Fibroblast of skin of right biceps (primary cell): ENCODE data around the gene JADE2.

Experiments used
- DNase-seq: peaks from one replicate; pipeline ENCODE4 v3.0.0-alpha.2; 2013

Gene JADE2

DNA sequence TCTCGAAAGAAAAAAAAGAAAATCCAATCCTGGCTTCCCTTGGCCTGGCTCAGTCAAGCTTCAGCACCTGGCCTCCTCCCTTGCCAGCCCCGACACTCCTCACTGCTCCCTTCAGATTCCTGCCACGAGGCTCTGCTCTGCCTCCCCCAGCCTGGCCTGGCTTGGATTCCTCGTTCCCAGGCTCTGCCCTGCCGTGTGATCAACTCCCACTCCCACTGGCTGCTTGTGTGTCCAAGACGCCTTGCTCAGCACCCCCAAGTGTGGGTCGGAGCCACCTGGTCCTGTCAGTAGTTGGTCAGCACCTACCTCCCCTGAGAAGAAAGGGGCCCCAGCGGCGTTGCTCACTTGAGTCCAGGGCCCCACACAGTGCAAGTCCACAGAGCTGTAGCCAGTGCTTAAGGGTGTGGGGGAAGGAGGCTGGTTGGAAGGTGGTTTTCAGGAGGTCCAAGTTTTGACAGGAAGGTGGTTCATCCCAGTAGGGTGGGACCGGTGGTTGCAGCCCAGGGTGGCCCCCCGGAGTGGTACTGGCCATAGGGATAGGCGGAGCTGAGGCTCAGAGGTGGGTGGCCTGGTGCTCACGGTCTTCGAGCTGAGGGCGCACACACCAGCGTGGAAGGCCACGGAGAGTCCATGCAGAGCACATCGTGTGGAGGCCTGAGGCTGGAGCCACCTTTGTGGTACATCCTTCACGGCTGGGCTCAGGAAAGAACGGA lies 46.4 kb downstream of the JADE2 start:
- DNase-seq = no peak

DNA sequence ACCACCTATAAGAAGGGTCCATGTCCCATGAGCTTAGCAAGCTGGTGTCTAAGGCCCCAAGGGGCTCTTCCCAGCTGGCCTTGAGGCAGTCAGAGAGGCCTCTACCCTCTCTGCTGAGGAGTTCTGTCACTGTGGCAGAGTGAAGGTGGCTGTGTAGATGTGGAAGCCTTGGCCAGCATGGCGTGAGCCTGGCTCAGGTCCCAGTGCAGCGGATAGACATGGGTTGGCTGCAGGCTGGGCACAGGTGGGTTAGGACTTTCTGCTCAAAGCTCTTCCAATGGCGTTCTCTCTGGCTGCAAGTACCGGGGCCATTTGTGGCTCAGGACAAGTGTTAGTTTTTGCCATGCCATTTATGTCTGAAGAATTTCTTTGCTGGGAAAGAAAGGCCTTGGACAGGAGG lies 47.3 kb downstream of the JADE2 start:
- DNase-seq = no peak

DNA sequence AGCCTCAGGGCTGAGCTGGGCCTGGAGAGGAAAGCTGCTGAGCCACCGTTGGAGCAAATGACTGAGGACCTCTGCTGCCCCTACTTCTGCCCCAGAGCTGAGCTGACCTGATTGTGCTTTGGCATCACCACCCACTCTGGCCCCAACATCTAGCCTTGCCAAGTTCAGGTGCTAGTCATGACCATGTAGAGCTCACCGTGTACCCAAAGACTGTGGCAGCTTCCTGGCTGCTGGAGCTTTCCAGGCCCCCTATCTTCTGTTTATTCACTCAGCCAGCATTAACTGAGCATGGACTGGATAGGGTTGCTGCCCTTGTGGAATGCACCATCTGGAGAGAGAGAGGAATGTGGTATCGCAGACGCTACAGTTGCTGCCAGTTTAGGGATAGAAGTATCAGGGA lies 49.1 kb downstream of the JADE2 start:
- DNase-seq = no peak

DNA sequence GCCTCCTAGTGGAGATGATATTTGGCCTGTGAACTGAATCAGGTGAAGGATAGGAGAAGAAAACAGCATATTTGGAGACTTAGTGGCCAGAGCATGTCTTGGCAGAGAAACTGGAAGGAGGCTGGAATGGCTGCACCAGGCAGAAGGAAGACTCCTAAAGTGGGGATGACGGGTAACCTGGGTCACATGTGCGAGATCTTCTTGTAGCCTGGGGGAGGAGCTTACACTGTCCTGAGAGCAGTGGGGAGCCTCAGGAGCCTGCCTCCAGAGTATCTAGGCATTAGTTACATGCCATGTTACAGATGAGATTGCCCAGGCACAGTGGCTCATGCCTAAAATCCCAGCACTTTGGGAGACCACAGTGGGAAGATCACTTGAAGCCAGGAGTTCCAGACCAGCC lies 49.8 kb downstream of the JADE2 start:
- no peak for DNase-seq

DNA sequence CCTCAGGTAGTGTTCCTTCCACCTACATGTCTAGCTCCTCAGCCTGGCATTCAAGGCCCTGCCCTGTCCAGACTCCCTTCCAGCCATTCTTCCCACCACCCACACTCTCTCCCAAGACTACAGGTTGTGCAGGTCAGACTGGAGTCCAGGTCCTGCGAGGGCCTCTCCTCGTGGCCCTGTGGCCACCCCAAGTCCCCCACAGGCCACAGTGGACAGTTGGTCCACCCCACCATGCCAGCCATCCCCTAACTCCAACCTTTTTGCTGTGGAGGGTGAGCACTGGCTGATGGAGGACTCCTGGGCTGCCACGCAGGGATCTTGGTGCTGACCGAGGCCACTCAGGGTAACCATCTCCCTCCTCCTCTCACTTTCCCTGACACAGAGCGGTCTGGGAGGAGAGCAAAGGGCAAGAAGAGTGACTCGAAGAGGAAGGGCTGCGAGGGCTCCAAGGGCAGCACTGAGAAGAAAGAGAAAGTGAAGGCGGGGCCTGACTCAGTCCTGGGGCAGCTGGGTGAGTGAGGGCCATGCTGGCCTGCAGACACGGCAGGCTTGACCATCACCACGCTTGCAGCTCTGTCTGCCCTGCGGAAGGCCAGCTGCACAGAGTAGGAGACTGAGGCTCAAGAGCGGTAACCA lies 51.0 kb downstream of the JADE2 start:
- DNase-seq = no peak

DNA sequence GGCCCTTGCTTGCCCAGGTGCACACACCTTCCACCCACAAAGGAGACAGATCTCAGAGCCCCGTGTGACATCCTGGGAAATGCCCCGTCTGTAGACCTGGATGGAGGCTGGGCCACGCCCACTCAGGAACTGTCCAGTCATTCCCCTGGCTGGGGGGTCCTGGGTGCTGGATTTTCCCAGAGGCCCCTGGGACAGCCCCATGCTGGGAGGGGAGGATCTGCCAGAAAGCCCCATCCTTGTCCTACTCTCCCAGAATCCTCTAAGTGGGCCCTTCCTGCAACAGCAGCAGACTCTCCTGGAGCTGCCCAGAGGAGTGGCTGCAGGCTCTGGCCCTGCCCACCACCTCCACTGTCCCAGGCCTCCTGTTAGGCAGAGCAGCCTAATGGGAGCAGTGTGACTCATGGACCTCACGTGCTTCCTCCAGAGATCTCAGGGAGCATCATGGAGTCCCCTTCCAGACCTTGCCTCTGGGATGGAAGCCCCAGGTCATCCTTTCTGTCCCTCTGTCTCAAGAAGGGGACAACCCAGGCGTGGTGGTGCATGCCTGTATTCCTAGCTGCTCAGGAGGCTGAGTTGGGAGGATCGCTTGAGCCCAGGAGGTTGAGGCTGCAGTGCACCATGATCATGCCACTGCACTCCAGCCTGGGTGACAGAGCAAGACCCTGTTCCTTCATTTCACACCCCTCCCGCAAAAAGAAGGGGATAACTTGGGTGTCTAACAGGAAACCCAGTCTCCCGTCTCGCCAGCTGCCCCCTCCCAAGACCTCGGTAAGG lies 51.7 kb downstream of the JADE2 start:
- DNase-seq = peak; percentile 65

DNA sequence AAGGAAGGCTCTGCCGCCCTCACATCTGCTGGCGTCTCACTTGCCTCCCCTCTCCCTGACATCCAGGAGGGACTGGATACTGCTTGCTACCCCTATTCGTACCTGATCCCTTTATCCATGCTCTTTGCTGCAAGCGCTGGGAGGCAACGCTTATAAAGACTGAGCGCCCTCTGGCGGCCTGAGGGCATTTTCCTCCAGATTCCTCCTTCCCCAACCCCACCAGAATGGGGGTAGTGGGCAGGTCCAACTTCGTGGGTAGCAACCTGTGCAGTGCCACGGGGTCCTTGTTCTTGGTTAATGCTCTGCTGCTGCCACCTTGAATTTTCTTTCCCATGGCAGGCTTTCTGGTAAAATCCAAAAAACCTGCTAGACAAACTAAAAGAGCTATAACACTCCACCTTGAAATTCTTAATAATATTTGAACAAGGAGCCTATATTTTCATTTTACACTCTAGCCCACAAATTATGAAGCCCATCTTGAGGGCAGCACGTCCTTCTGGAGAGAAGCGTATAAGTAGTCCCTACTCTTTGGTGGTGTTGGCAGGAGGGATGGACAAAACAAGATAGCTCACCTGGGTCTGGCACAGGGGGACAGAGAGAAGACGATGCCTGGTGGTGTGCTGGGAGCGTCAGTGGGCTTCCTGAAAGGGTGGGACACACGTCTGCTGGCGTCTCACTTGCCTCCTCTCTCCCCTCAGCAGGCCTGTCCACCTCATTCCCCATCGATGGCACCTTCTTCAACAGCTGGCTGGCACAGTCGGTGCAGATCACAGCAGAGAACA lies 52.5 kb downstream of the JADE2 start:
- DNase-seq = peak; percentile 75

DNA sequence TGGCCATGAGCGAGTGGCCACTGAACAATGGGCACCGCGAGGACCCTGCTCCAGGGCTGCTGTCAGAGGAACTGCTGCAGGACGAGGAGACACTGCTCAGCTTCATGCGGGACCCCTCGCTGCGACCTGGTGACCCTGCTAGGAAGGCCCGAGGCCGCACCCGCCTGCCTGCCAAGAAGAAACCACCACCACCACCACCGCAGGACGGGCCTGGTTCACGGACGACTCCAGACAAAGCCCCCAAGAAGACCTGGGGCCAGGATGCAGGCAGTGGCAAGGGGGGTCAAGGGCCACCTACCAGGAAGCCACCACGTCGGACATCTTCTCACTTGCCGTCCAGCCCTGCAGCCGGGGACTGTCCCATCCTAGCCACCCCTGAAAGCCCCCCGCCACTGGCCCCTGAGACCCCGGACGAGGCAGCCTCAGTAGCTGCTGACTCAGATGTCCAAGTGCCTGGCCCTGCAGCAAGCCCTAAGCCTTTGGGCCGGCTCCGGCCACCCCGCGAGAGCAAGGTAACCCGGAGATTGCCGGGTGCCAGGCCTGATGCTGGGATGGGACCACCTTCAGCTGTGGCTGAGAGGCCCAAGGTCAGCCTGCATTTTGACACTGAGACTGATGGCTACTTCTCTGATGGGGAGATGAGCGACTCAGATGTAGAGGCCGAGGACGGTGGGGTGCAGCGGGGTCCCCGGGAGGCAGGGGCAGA lies 53.3 kb downstream of the JADE2 start:
- DNase-seq = no peak

DNA sequence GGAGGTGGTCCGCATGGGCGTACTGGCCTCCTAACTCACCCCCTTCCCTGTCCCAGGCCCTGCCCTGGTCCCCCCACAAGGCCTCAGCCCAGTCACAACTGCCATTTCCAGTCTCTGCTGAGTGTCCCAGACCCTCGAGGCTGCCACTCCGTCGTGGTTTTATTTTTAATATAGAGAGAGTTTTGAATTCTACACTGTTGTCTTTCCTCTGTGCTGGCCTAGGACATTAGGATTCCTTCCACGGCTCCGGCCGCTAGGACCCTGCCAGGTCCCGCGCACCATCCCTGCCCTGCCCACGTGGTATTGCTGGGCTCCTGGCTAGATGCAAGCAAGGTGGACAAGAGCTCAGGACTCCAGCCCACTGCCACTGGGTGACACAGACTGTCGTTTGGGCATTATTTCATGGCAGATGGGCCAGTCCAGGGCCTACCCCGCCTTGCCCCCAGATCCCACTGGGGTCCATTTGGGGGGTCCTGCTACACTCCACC lies 53.9 kb downstream of the JADE2 start:
- DNase-seq = no peak

DNA sequence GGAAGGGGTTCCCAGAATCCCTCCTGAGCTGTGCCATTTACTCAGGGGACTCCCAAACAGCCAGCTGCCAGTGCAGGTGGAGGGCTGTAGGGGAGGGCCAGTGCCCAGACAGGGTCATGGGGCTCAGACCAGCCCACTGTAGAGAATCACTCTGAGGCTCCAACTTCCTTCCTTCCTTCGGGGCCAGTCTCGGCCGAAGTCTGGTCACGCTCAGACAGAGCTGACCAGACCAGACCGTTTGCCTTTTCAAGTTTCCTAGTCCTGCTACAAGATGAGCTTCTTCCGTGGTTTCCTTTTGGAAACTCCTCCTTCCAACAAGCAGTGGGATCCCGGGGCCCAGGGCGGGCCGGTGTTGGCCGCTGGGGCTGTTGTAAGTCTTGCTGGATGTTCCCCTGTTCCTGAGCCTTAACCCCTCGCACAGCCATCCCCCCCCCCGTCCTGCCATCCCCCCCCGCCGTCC lies 54.6 kb downstream of the JADE2 start:
- no peak for DNase-seq

DNA sequence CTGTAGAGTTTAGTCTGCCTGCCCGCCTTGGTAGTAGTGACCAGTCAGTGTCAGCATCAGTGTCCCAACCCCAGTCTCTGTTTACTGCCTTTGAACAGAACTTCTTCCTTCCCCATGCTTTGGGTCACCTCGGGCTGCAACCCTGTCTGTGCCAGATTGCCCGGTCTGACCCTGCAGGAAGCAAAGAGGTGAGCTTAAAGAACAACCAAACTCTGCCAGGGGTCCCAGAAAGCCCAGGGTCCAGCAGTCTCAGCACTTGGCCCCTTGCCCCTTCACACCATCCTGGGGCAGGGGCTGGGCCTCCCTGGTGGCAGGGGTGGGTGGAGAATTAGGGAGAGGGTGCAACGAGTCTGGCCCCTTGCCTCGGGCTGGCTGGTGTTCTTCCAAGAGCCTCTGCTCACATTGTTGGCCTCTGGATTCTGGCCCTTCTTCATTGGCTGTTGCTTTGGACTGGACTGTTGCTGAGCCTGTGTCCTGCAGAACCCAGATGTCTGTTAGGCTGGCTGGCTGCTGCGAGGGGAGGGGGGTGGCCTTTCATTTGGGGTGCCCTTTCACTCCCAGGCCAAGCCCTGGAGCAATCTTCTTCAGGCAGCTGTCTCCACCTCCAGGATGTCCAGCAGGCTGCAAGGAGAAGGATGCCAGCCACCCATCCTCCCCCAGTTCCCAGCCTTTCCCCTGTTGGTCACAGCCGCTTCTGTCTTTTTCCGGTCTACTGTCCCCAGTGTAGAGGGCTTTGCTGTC lies 55.9 kb downstream of the JADE2 start:
- DNase-seq = no peak

DNA sequence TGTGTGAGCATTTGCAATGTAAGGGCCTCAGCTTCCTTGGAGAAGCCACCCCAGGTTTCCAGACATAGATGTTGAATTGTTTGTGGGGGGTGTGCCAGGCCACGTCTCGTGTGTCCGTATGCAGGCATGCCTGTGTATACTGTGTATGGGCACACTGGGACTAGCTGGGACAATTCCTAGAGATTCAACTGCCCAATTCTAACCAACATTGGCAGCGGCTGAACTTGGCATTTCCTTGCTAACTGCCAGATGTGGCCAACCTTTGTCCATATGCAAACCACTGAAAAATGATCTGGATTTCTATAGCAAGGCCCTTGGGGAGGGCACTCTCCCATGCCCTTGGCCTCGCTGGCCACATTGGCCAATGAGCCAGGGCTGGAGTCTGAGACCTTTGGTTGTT lies 56.8 kb downstream of the JADE2 start:
- DNase-seq = no peak

DNA sequence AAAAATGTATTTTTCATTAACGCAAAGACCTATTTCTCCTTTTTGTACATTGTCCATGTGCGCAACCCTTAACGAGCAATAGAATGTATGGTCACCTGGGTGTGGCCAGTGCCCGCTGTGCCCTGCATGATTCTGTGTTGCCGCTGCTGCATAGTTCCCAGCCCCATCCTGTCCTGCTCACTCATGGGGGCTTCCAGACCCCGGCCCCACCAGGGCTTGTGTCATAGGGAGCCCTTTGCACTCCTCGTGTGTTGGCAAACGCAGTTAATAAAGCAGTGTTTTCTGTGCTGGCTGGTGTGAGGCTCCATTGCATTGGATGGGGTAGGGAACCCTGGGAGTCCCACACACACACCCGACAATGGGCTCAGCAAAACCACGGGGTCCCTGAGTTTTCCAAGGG lies 57.5 kb downstream of the JADE2 start:
- DNase-seq = no peak

DNA sequence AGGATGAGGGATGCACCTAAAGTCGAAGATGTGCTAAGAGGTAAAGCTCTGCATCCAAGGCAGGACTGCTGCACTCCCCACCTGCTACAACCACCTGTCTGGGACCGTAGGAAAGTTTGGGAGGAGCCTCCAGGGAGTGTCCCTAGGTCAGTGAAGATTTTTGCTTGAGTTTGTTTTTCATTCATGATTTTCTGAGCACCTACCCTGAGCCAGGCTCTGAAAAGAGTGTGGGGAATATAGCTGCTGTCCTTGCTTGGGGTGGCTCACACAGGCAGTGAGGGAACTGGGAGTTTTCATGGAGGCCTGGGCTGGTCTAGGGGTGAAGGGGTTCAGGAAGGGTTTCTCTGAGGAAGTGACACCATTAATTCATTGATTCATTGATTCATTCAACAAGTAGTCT lies 58.3 kb downstream of the JADE2 start:
- no peak for DNase-seq

DNA sequence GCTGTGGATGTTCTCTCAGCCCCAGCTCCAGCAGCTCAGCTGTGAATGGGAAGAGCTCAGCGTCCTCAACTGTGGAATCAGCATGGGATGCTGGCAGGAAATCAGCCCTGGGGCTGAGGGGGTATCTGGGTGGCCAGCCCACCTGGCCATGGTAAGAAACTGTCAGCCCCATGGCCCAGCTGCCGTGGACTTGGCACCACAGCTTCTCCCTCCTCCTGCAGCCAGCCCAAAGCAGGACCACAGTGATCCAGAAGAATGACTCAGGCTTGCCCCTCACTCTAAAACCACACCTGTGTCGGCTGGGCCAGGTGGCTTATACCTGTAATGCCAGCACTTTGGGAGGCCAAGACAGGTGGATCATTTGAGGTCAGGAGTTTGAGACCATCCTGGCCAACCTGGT lies 59.2 kb downstream of the JADE2 start:
- no peak for DNase-seq

DNA sequence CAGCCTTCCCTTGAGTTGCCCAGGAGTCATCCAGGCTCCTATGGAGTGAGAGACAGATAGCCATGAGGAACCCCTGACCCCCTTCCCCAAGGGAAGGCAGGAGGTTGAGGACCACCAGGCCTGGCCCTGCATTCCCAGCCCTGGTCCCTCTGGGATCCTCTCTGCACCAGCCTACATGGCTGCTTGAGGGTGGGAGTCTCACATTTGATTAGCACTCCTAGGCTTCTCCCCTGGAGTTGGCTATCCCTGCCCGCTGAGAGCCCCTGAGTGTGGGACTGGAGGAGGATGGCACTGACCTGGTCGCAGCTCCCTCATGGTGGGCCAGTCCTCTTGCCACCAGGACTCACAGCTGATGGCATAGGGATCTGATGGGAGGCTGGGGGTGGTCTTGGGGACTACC lies 60.5 kb downstream of the JADE2 start:
- no peak for DNase-seq

DNA sequence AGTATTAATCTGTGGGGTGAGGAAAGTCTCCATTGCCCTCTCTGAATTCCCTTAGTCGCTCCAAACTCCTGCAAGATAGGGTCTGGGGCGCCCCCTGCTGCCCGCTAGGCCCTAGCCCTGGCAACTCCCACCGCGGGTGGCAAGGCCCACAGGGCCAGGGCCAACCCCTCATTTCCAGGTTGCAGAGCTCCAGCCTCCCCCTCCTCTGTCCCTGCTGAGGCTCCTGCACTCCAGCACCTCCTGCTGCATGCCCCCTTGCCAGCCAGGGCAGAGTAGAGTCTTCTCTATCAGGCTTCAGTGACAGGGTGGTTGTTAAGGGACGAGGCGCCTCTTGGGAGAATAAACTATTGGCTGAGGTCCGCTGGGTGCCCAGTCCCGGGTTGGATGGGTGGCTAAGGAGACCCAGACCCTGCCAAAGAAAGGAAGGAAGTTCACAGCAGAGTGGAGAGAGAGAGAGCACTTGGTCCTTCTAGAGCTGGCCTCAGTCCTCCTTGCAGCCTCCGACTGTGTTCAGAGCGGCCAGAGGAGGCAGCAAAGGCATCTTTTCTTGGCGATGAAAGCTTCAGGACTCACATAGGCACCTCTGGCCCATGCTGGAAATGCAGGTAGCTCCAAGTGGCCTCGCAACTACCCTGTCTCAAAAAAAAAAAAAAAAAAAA lies 61.5 kb downstream of the JADE2 start:
- peak; percentile 64 for DNase-seq

DNA sequence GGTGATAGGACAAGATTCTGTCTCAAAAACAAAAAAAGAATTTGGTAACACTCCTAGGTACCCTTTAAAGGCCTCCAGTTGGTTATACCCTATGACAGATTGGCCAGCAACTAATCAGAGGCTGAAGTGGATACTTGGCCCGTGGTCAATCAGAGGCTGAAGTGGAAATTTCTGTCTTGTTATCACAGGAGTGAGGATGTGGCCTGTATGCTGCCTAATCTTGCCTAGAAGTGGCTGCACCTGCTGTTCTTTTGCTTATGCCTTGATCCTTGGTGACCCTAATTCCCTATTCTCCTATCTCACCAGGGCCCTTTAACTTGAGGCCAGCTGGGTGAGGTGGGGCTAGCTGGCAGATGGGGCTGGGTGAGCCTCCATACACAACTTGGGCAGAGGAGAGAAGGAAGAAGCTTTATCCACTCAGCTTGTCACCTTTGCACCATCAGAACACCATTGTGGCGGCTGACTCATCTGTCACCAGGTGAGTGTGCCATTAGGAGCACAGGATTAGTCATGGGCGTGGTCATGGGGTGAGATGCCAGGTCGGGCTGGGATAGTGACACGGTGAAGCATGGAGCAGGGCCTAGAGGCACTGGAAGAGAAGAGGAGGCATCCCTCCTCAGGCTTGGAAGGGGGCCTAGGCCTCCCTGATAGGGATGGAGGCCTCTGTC lies 65.7 kb downstream of the JADE2 start:
- no peak for DNase-seq

DNA sequence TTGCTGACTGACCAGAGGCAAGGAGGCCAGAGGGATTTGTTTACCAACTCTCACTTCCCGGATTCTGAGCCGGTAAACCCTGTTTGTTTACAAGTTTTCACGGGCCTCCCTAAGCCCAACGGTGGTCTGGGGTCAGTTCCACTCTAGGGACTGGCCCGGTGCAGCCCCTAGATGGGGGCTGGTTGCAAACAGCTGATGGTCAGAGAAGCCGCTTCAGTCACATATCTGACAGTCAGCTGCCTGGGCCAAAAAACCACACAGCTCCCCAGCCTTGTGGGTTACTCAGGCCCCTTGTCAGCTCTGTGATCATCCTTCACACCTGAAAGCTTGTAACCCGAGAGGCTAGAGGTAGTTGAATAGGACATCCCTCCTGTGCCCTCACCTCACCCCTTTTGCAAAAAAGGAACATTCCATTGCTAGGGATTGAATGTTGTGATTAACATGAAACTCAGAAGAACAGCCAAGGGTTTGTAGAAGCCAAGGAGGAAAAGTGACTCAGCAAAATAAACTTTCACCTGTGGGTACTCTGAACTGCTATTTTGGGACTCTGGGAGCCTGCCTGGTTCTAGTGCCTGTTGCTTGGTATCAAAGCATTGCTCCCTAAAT lies 66.8 kb downstream of the JADE2 start:
- DNase-seq = peak; percentile 28

DNA sequence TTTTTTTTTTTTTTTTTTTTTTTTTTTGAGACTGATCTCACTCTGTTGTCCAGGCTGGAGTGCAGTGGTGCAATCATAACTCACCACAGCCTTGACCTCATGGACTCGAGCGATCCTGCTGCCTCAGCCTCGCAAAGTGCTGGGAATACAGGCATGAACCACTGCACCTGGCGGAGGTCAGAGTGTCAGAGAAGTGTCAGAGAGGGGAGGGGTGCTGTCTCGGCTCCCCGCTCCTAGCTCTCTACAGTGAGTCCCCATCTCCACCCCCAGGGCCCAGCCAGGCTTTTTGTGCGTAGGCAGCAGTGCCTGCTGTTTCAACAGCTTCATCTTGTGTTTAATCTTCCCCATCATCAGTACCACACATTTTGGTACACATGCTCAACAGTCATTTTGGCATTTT lies 68.9 kb downstream of the JADE2 start:
- no peak for DNase-seq
